H1 (cell line): Measurements from ENCODE around the gene RAB11FIP5. TPM values are rescaled to one million over a fixed set of nuclear protein-coding genes. Genes with fewer than 3 reads are reported as not detected.

Experiments used
- polyA plus RNA-seq, 7 experiments: library from polyadenylated mRNA; depleted of rRNA in 3 of 7; stranded (reverse) in 5 of 7; unstranded in 2 of 7; fragments of >200 nt in 5 of 7; fragments of 200-250 nt in 2 of 7; gene quantifications; 1 replicate in 5 of 7; 2 replicates in 1 of 7; 4 replicates in 1 of 7; pipeline versions ENCODE4 v1.2.1 to v1.2.3, GENCODE V29; 2011 to 2013; ENCODE audit warnings: missing spikeins in 2 of 7, mixed read lengths in 2 of 7
- total RNA-seq: library from RNA; stranded (reverse); fragmentation: NEBNext Ultra II Directional; extraction: Animal tissue kit (Norgen Biotek cat#: 25700); gene quantifications from 2 replicates; pipeline ENCODE4 v1.2.1, GENCODE V29; 2021

RAB11FIP5 gene
- total and polyA plus RNA-seq, 2 of the 8 experiments (the other 6 are each of a cell fraction or from before 2014, with no cell fraction given) = 6.3 to 17.0 TPM

Other genes with a start within 250 kb of the RAB11FIP5 start
- 10.7 and 11.5 TPM in 2 replicates for gene SPR, start 225.5 kb downstream of the RAB11FIP5 start, total RNA-seq
- gene SPR, start 225.5 kb downstream of the RAB11FIP5 start, polyA plus RNA-seq (2011; rRNA removed) = 4.2 and 4.5 TPM in 2 replicates
- 4.8 and 4.9 TPM in 2 replicates for gene EMX1, start 195.4 kb downstream of the RAB11FIP5 start, total RNA-seq
- gene EMX1, start 195.4 kb downstream of the RAB11FIP5 start, polyA plus RNA-seq (2011; rRNA removed) = 2.4 and 3.3 TPM in 2 replicates
- gene SFXN5, start 41.2 kb downstream of the RAB11FIP5 start, total RNA-seq = 29.3 and 29.4 TPM in 2 replicates
- gene SFXN5, start 41.2 kb downstream of the RAB11FIP5 start, polyA plus RNA-seq (2011; rRNA removed) = 33.1 and 45.9 TPM in 2 replicates
- gene NOTO, start 89.6 kb upstream of the RAB11FIP5 start, total RNA-seq = 0.44 and 0.54 TPM in 2 replicates
- 0.33 and 0.46 TPM in 2 replicates for gene NOTO, start 89.6 kb upstream of the RAB11FIP5 start, polyA plus RNA-seq (2011; rRNA removed)
- gene SMYD5, start 101.3 kb upstream of the RAB11FIP5 start, total RNA-seq = 56.7 and 61.5 TPM in 2 replicates
- 35.2 and 43.3 TPM in 2 replicates for gene SMYD5, start 101.3 kb upstream of the RAB11FIP5 start, polyA plus RNA-seq (2011; rRNA removed)
- gene PRADC1, start 120.3 kb upstream of the RAB11FIP5 start, total RNA-seq = 7.5 and 8.9 TPM in 2 replicates
- gene PRADC1, start 120.3 kb upstream of the RAB11FIP5 start, polyA plus RNA-seq (2011; rRNA removed) = 13.1 and 13.3 TPM in 2 replicates
- gene CCT7, start 121.4 kb upstream of the RAB11FIP5 start, total RNA-seq = 474 and 486 TPM in 2 replicates
- gene CCT7, start 121.4 kb upstream of the RAB11FIP5 start, polyA plus RNA-seq (2011; rRNA removed) = 440 and 465 TPM in 2 replicates
- gene FBXO41, start 171.5 kb upstream of the RAB11FIP5 start, total RNA-seq = 13.5 and 14.3 TPM in 2 replicates
- gene FBXO41, start 171.5 kb upstream of the RAB11FIP5 start, polyA plus RNA-seq (2011; rRNA removed) = 11.2 and 16.3 TPM in 2 replicates
- gene EGR4, start 180.6 kb upstream of the RAB11FIP5 start, total RNA-seq = 0.20 TPM in 1 of 2 replicates, not detected in the other
- gene EGR4, start 180.6 kb upstream of the RAB11FIP5 start, polyA plus RNA-seq (2011; rRNA removed) = 0.08 TPM in 1 of 2 replicates, not detected in the other